H1 (cell line): ENCODE data around the gene CACNA1B.

Source experiments
- POLR2A ChIP-seq, 2 experiments: IDR thresholded peaks; 1 replicate in 1 of 2; 2 replicates in 1 of 2; pipeline ENCODE4 v1.6.1; 2011; ENCODE audit warnings: low read depth in 2 of 2, low read length in 2 of 2, mild to moderate bottlenecking in 2 of 2; ENCODE audit errors: control extremely low read depth in 1 of 2
- SP2 ChIP-seq: IDR thresholded peaks from 2 replicates; pipeline ENCODE4 v1.6.1; 2012; ENCODE audit warnings: mild to moderate bottlenecking, low read length, inconsistent platforms
- TEAD4 ChIP-seq: IDR thresholded peaks from 2 replicates; pipeline ENCODE4 v1.6.1; 2012; ENCODE audit warnings: low read depth, low read length, inconsistent platforms, mixed read lengths
- TF ChIP-seq, protein P1 (sequence below), 3 experiments: IDR thresholded peaks; 1 replicate in 2 of 3; 2 replicates in 1 of 3; pipeline versions ENCODE4 v1.5.1 to v1.6.1; 2011; ENCODE audit warnings: low read length in 3 of 3, mild to moderate bottlenecking in 3 of 3, inconsistent platforms in 2 of 3, low read depth in 1 of 3, moderate library complexity in 1 of 3; ENCODE audit not compliant: insufficient read depth in 1 of 3; ENCODE audit errors: control extremely low read depth in 1 of 3

DNA sequence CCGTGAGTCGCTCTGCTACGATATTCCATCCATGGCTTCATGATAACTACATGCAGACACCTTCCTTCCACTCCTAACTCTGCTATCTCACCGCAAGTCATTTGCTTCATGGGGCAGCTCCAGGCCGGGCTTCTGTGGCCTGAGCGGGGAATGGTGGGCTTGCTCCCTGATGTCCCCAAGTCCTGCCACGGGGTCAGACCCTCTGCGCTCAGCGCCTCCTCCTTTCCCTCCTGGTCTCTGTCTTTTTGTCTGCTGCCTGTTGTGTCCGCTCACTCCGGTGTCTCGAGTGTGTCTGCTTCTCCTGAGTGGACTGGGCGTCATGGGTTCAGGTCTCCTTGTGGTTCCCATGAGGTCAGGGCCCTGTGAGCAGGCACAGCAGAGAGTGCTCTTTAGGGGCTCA, 139.6 kb downstream of the CACNA1B start:
- TF ChIP-seq, protein P1, sequence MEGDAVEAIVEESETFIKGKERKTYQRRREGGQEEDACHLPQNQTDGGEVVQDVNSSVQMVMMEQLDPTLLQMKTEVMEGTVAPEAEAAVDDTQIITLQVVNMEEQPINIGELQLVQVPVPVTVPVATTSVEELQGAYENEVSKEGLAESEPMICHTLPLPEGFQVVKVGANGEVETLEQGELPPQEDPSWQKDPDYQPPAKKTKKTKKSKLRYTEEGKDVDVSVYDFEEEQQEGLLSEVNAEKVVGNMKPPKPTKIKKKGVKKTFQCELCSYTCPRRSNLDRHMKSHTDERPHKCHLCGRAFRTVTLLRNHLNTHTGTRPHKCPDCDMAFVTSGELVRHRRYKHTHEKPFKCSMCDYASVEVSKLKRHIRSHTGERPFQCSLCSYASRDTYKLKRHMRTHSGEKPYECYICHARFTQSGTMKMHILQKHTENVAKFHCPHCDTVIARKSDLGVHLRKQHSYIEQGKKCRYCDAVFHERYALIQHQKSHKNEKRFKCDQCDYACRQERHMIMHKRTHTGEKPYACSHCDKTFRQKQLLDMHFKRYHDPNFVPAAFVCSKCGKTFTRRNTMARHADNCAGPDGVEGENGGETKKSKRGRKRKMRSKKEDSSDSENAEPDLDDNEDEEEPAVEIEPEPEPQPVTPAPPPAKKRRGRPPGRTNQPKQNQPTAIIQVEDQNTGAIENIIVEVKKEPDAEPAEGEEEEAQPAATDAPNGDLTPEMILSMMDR (IDR thresholded peaks at IDR 0.05; ENCODE audit: control extremely low read depth in 1 of 3, insufficient read depth in 1 of 3, low read depth in 1 of 3, low read length in 3 of 3), result no peak
- no peak for TF ChIP-seq POLR2A (IDR thresholded peaks at IDR 0.05; ENCODE audit: control extremely low read depth in 1 of 2, low read depth in 2 of 2, low read length in 2 of 2)
- no peak for TF ChIP-seq TEAD4
- no peak for TF ChIP-seq SP2
